ENCODE measurements around the gene IFI6.

DNA sequence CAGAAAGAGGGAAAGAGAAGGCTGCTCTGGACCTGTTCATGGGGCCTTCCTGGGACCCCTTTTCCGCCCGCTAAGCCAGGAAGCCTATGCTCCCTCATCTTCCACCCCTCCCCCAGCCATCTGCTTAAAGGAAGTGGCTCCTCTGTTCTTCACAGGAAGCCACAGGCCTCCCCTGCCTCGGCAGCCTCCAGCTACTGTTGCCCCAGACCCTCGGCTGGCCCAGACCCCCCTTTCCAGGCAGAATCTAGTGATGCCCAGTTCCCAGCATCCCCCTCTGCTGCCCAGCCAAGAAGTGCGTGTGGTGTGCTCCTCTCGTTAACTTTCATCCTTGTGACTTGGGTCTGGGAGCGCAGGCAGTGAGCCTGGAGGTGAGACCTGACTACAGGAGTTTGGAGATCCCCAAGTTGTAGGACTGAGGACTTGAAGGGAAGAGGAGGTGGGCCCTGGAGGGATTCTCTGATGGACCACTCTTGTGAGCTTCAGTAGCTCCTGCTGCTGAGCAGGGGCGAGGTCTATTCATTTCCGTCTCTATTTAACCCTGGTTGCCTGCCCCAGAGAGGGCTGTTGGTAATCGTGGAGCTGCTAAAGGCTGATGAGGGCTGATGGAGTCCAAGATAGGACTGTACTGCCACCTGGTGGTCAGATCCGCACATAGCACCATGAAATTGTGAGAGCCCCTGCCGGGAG, 9.1 kb downstream of the IFI6 start:
- TF ChIP-seq, protein P1, sequence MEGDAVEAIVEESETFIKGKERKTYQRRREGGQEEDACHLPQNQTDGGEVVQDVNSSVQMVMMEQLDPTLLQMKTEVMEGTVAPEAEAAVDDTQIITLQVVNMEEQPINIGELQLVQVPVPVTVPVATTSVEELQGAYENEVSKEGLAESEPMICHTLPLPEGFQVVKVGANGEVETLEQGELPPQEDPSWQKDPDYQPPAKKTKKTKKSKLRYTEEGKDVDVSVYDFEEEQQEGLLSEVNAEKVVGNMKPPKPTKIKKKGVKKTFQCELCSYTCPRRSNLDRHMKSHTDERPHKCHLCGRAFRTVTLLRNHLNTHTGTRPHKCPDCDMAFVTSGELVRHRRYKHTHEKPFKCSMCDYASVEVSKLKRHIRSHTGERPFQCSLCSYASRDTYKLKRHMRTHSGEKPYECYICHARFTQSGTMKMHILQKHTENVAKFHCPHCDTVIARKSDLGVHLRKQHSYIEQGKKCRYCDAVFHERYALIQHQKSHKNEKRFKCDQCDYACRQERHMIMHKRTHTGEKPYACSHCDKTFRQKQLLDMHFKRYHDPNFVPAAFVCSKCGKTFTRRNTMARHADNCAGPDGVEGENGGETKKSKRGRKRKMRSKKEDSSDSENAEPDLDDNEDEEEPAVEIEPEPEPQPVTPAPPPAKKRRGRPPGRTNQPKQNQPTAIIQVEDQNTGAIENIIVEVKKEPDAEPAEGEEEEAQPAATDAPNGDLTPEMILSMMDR (optimal IDR thresholded peaks at IDR 0.05 in 1 of 3, IDR thresholded peaks at IDR 0.05 in 1 of 3, conservative IDR thresholded peaks at IDR 0.05 in 1 of 3; ENCODE audit: extremely low read depth in 1 of 3, insufficient read depth in 2 of 3, low read length in 3 of 3): peak; percentile 83 to 91 (median 86)
- TF ChIP-seq EZH2 (IDR thresholded peaks at IDR 0.05; ENCODE audit: low read length): no peak
